ENCODE measurements around the gene HMCN1.

DNA sequence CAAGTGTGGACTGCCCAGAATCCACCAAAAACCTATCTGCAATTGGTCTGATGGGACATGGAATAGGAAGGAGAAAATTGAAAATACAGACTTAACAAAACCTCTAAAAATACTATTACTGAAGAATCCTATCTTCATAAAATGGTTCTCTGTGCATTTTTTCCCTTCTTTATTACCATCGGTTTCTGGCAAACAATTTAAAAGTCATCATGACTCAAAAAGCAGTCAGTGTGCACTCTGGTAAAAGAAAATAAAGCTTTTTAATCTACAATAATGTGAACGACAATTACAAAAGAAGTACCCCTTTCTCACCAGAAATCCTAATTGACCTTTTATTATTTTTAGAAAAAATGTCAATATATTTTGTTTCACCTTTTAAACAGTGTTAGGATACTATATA, 454.5 kb downstream of the HMCN1 start:
- no peak for TF ChIP-seq CTCF (conservative IDR thresholded peaks at IDR 0.05 in 1 of 2, IDR thresholded peaks at IDR 0.05 in 1 of 2; ENCODE audit: low read depth in 1 of 2, low read length in 2 of 2)
- TF ChIP-seq EZH2 (IDR thresholded peaks at IDR 0.05; ENCODE audit: low read length, missing control alignments): no peak
